Endothelial cell of umbilical vein (primary cell): ENCODE data around the gene ENOSF1. TPM values are rescaled to one million over a fixed set of nuclear protein-coding genes. Genes with fewer than 3 reads are reported as not detected.
A peak's percentile ranks its signal among the peaks of the same experiment; 100 is the strongest.
"Not testable (repeated sequence)": the region's sequence is repeated elsewhere in the genome, so short reads cannot be mapped to it uniquely, and the experiment has no call there.

Source experiments
- BruUV-seq: library from RNA; stranded (reverse); fragments of 400-500 nt; replicated peaks from 2 replicates; lab custom pipeline; 2021; lab: Mats Ljungman, UMichigan
- CTCF ChIA-PET: fragments of 300-600, 350-600 bp; sonication (Branson Sonifier 250); formaldehyde crosslinking; loops from one replicate; lab custom pipeline; 2021; ENCODE audit warnings: antibody characterized with exemption, inconsistent platforms; lab: Charles Lee
- POLR2A ChIA-PET: fragments of 300-600, 350-600 bp; sonication (Branson Sonifier 250); formaldehyde crosslinking; loops from one replicate; lab custom pipeline; 2021; ENCODE audit warnings: antibody characterized with exemption, inconsistent platforms; lab: Charles Lee
- DNase-seq: peaks from one replicate; pipeline ENCODE4 v3.0.0-alpha.2; 2011; ENCODE audit warnings: low read depth, low spot score
- FAIRE-seq: peaks from 2 replicates; lab custom pipeline; 2011; peaks lifted over from hg19 to GRCh38; lab: Jason Lieb, UNC
- H2AFZ ChIP-seq: 2 replicates; pipeline ENCODE4 v1.6.0; 2012; ENCODE audit warnings: low read depth, low read length, control low read depth, inconsistent platforms
- H3K27ac ChIP-seq: 2 replicates; pipeline ENCODE4 v1.5.1; 2011; ENCODE audit warnings: low read depth, mild to moderate bottlenecking, control low read depth, low read length, moderate library complexity; ENCODE audit not compliant: insufficient read depth
- H3K27me3 ChIP-seq, 2 experiments: 2 replicates each; pipeline versions ENCODE4 v1.6.0 to v1.6.1; 2011; ENCODE audit warnings: low read length in 2 of 2, mixed read lengths in 1 of 2; ENCODE audit not compliant: control insufficient read depth in 2 of 2, insufficient read depth in 2 of 2
- H3K36me3 ChIP-seq, 2 experiments: 2 replicates in 1 of 2; 3 replicates in 1 of 2; pipeline ENCODE4 v1.5.1; 2011; ENCODE audit warnings: low read length in 2 of 2, mild to moderate bottlenecking in 1 of 2, moderate library complexity in 1 of 2; ENCODE audit not compliant: control insufficient read depth in 2 of 2, insufficient read depth in 2 of 2; ENCODE audit errors: extremely low read depth in 1 of 2
- H3K4me1 ChIP-seq: 3 replicates; pipeline ENCODE4 v1.5.1; 2011; ENCODE audit warnings: mild to moderate bottlenecking, low read length; ENCODE audit not compliant: control insufficient read depth, insufficient read depth; ENCODE audit errors: extremely low read depth
- H3K4me2 ChIP-seq: 2 replicates; pipeline ENCODE4 v1.6.1; 2011; ENCODE audit warnings: low read length, control low read depth, mixed read lengths; ENCODE audit not compliant: insufficient read depth
- H3K4me3 ChIP-seq, 3 experiments: fragments of 200-600 bp in 1 of 3; sonication (generic), shearing (Covaris generic) in 1 of 3; replicated peaks in 1 of 3; 2 replicates each; pipeline ENCODE4 v1.5.1; 2011 to 2016; ENCODE audit warnings: control low read depth in 3 of 3, low read length in 3 of 3, mild to moderate bottlenecking in 2 of 3, inconsistent platforms in 1 of 3, low read depth in 1 of 3, moderate library complexity in 1 of 3; ENCODE audit not compliant: insufficient read depth in 1 of 3
- H3K79me2 ChIP-seq: 2 replicates; pipeline ENCODE4 v1.6.0; 2012; ENCODE audit warnings: low read length, inconsistent platforms; ENCODE audit not compliant: control insufficient read depth, insufficient read depth
- H3K9ac ChIP-seq: replicated peaks from 2 replicates; pipeline ENCODE3; 2011; ENCODE audit warnings: low read length, control low read depth; ENCODE audit not compliant: insufficient read depth; ENCODE audit errors: extremely low read depth
- H3K9me1 ChIP-seq: replicated peaks from 3 replicates; pipeline ENCODE4 v1.6.0; 2011; ENCODE audit warnings: mild to moderate bottlenecking, low read length; ENCODE audit not compliant: control insufficient read depth, insufficient read depth; ENCODE audit errors: extremely low read depth
- H3K9me3 ChIP-seq: replicated peaks from 2 replicates; pipeline ENCODE4 v1.5.1; 2012; ENCODE audit warnings: low read length, inconsistent platforms; ENCODE audit not compliant: control insufficient read depth, insufficient read depth
- H4K20me1 ChIP-seq: replicated peaks from 2 replicates; pipeline ENCODE3; 2011; ENCODE audit warnings: mild to moderate bottlenecking, low read length; ENCODE audit not compliant: control insufficient read depth, insufficient read depth; ENCODE audit errors: extremely low read depth
- EZH2 ChIP-seq: IDR thresholded peaks from 2 replicates; pipeline ENCODE4 v1.6.1; 2012; ENCODE audit warnings: borderline replicate concordance, low read depth, mild to moderate bottlenecking, moderate library complexity, low read length, inconsistent platforms; ENCODE audit not compliant: severe bottlenecking
- FOS ChIP-seq: IDR thresholded peaks from 2 replicates; pipeline ENCODE4 v1.6.1; 2011; ENCODE audit warnings: mild to moderate bottlenecking, low read length, moderate library complexity, borderline replicate concordance; ENCODE audit not compliant: insufficient read depth
- GATA2 ChIP-seq: IDR thresholded peaks from 2 replicates; pipeline ENCODE4 v1.7.0; 2011; ENCODE audit warnings: low read depth, mild to moderate bottlenecking, moderate library complexity, mixed read lengths, low read length; ENCODE audit not compliant: insufficient read length, insufficient read depth
- JUN ChIP-seq: IDR thresholded peaks from 2 replicates; pipeline ENCODE4 v1.6.1; 2011; ENCODE audit warnings: borderline replicate concordance, low read depth; ENCODE audit not compliant: insufficient read length, insufficient read depth
- MAX ChIP-seq: IDR thresholded peaks from 2 replicates; pipeline ENCODE4 v1.6.1; 2011; ENCODE audit not compliant: insufficient read depth, insufficient read length
- MYC ChIP-seq: IDR thresholded peaks from one replicate; pipeline ENCODE4 v1.6.1; 2011; ENCODE audit warnings: mild to moderate bottlenecking, low read depth, low read length
- POLR2A ChIP-seq: IDR thresholded peaks from 2 replicates; pipeline ENCODE4 v1.6.1; 2012; ENCODE audit warnings: low read depth, mild to moderate bottlenecking, control low read depth, low read length
- POLR2AphosphoS5 ChIP-seq: IDR thresholded peaks from 2 replicates; pipeline ENCODE4 v1.6.1; 2012; ENCODE audit warnings: low read depth, mild to moderate bottlenecking, control low read depth, low read length, moderate library complexity; ENCODE audit not compliant: insufficient read depth
- dilution Hi-C: fragments of 300-500 bp; cut with MboI; formaldehyde crosslinking; loops from one replicate; pipeline ENCODE4 v1.15.0; 2019; ENCODE audit warnings: low sequenced_read_pairs; ENCODE audit not compliant: extremely low pct_ligation_motif_present
- intact Hi-C: fragments of 100-400 bp; cut with micrococcal nuclease; formaldehyde crosslinking; loops from one replicate; pipeline ENCODE4 v1.10.0; 2022
- polyA plus RNA-seq, 4 experiments: library from polyadenylated mRNA; depleted of rRNA in 3 of 4; stranded (reverse) in 3 of 4; unstranded in 1 of 4; fragments of >200 nt; gene quantifications; 2 replicates each; pipeline versions ENCODE4 v1.2.1 to v1.2.3, GENCODE V29; 2011 to 2012; ENCODE audit warnings: missing spikeins in 1 of 4
- total RNA-seq: library from RNA; stranded (reverse); gene quantifications from 2 replicates; pipeline ENCODE4 v1.2.3, GENCODE V29; 2021
- TF ChIP-seq, protein P1 (sequence below), 2 donors: IDR thresholded peaks; 1 replicate in 1 of 2; 2 replicates in 1 of 2; pipeline ENCODE4 v1.5.1; 2011; ENCODE audit warnings: low read length in 2 of 2, mild to moderate bottlenecking in 2 of 2, moderate library complexity in 2 of 2, control low read depth in 1 of 2, inconsistent platforms in 1 of 2, low read depth in 1 of 2; ENCODE audit not compliant: insufficient read depth in 1 of 2; ENCODE audit errors: extremely low read depth in 1 of 2

Gene ENOSF1
- total and polyA plus RNA-seq, 2 donors (not counting 3 experiments of a cell fraction or from before 2014, with no cell fraction given), result 19.5 to 50.5 TPM

GRCh38 chr18:730120-730519, 17.7 kb upstream of the ENOSF1 start:
- POLR2A ChIA-PET, H3K36me3 ChIP-seq, H3K79me2 ChIP-seq, H3K4me1 ChIP-seq, intact Hi-C loops, H3K27me3 ChIP-seq, H3K9ac ChIP-seq, H3K27ac ChIP-seq, H2AFZ ChIP-seq, DNase-seq, H3K9me3 ChIP-seq, BruUV-seq, H3K4me3 ChIP-seq, H3K9me1 ChIP-seq, H4K20me1 ChIP-seq, FAIRE-seq, H3K4me2 ChIP-seq: not testable (repeated sequence)
- TF ChIP-seq, protein P1, sequence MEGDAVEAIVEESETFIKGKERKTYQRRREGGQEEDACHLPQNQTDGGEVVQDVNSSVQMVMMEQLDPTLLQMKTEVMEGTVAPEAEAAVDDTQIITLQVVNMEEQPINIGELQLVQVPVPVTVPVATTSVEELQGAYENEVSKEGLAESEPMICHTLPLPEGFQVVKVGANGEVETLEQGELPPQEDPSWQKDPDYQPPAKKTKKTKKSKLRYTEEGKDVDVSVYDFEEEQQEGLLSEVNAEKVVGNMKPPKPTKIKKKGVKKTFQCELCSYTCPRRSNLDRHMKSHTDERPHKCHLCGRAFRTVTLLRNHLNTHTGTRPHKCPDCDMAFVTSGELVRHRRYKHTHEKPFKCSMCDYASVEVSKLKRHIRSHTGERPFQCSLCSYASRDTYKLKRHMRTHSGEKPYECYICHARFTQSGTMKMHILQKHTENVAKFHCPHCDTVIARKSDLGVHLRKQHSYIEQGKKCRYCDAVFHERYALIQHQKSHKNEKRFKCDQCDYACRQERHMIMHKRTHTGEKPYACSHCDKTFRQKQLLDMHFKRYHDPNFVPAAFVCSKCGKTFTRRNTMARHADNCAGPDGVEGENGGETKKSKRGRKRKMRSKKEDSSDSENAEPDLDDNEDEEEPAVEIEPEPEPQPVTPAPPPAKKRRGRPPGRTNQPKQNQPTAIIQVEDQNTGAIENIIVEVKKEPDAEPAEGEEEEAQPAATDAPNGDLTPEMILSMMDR (IDR thresholded peaks at IDR 0.05; ENCODE audit: extremely low read depth in 1 of 2, insufficient read depth in 1 of 2, low read depth in 1 of 2, low read length in 2 of 2), result peak in 1 of 2 donors; percentile 21
- dilution Hi-C loops, result loop anchor here (25.0 kb wide), 1 partner anchor 107 kb away; no protein-coding TSS in a partner anchor
- CTCF ChIA-PET, result interaction anchor here (0.9 kb wide), 1 partner anchor 101 kb away, joined by 3 read pairs; no protein-coding TSS in a partner anchor

DNA sequence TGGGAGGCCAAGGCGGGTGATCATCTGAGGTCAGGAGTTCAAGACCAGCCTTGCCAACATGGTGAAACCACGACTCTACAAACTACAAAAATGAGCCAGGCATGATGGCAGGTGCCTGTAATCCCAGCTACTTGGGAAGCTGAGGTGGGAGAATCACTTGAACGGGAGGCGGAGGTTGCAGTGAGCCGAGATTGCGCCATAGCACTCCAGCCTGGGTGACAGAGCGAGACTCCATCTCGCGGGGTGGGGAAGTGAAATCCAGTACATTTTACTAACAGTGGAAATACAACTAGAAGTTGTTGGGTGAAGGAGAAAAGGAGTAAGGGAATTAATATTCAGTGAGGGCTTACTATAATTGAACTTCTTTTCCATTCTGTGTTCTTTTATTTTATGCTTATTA, 13.2 kb upstream of the ENOSF1 start:
- no TSS peak for BruUV-seq
- POLR2A ChIA-PET, result no interaction called here
- Histone ChIP-seq H3K9me3 (no peaks in the 10 kb centered on the region), H3K79me2 (no peaks in the 10 kb centered on the region), H4K20me1 (no peaks in the 10 kb centered on the region), H3K9ac (no peak overlapping the region), H3K9me1 (no peaks in the 10 kb centered on the region), H3K4me3 (no peak overlapping the region), H3K4me1 (peaks cover 4% of the 10 kb centered on the region), H3K27me3 (no peaks in the 10 kb centered on the region), H3K27ac (no peak overlapping the region), H2AFZ (no peak overlapping the region), H3K4me2 (no peak overlapping the region), H3K36me3 (peaks cover 0 to 2% of the 10 kb centered on the region in 2 experiments)
- DNase-seq (no peak), FAIRE-seq (no peak)
- dilution Hi-C loops (loop anchor here (25.0 kb wide), 1 partner anchor 112 kb away; no protein-coding TSS in a partner anchor), intact Hi-C loops (no loop called here)
- no peak for TF ChIP-seq POLR2A
- no peak for TF ChIP-seq MAX
- no peak for TF ChIP-seq FOS
- TF ChIP-seq, protein P1 (IDR thresholded peaks at IDR 0.05; ENCODE audit: extremely low read depth in 1 of 2, insufficient read depth in 1 of 2, low read depth in 1 of 2, low read length in 2 of 2), result no peak
- TF ChIP-seq JUN, result no peak
- TF ChIP-seq POLR2AphosphoS5, result no peak
- TF ChIP-seq MYC, result no peak
- no peak for TF ChIP-seq EZH2
- no peak for TF ChIP-seq GATA2
- CTCF ChIA-PET, result interaction anchor here (1.2 to 1.6 kb wide), 3 partner anchors 10 to 104 kb away, joined by 3 to 5 read pairs (median 3); partner anchors contain the start of gene ENOSF1
